Measurements from ENCODE around the gene VEGFB. TPM values are rescaled to one million over a fixed set of nuclear protein-coding genes. Genes with fewer than 3 reads are reported as not detected.

VEGFB gene
- total and polyA plus RNA-seq, 2 donors (not counting 1 experiment from before 2014, with no cell fraction given), result 25.3 to 27.9 TPM

- DNase-seq (ENCODE audit: low read depth in 2 of 2), result no peak
- no peak overlapping the region for H3K9ac ChIP-seq (ENCODE audit: insufficient read depth, low read length)
- H3K27ac ChIP-seq (ENCODE audit: insufficient read depth, low read length), result no peak overlapping the region
- no peak overlapping the region for H2AFZ ChIP-seq (ENCODE audit: low read length)
- H3K9me3 ChIP-seq (ENCODE audit: control insufficient read depth, insufficient read depth, low read depth, low read length), result no peaks in the 10 kb centered on the region
- no peaks in the 10 kb centered on the region for H3K27me3 ChIP-seq (ENCODE audit: control insufficient read depth, insufficient read depth, low read length)
- no peaks in the 10 kb centered on the region for H4K20me1 ChIP-seq (ENCODE audit: control insufficient read depth, extremely low read depth, insufficient read depth, low read length)
- no peaks in the 10 kb centered on the region for H3K79me2 ChIP-seq (ENCODE audit: control insufficient read depth, insufficient read depth, low read length)
- H3K4me3 ChIP-seq (replicated peaks in 1 of 4; ENCODE audit: control extremely low read depth in 1 of 4, insufficient read depth in 1 of 4, low read depth in 3 of 4, low read length in 4 of 4), result no peak overlapping the region
- TF ChIP-seq CTCF (conservative IDR thresholded peaks at IDR 0.05 in 1 of 2, IDR thresholded peaks at IDR 0.05 in 1 of 2; ENCODE audit: low read depth in 1 of 2, low read length in 2 of 2), result no peak
- no peak for TF ChIP-seq EZH2 (IDR thresholded peaks at IDR 0.05; ENCODE audit: low read length, missing control alignments)
- no peak overlapping the region for H3K4me2 ChIP-seq (ENCODE audit: extremely low read depth, insufficient read depth, low read length)
- H3K36me3 ChIP-seq (ENCODE audit: control insufficient read depth, insufficient read depth, low read length), result peaks cover 14% of the 10 kb centered on the region
- peaks cover 4% of the 10 kb centered on the region for H3K4me1 ChIP-seq (ENCODE audit: control insufficient read depth, extremely low read depth, insufficient read depth, low read length)
These were observed 14.6 kb upstream of the VEGFB start for GRCh38 chr11:64219755-64220154.

- H3K4me2 ChIP-seq (ENCODE audit: extremely low read depth, insufficient read depth, low read length), result no peak overlapping the region
These were observed 14.1 kb upstream of the VEGFB start for GRCh38 chr11:64220271-64220670.

GRCh38 chr11:64220798-64221197, 13.6 kb upstream of the VEGFB start:
- H4K20me1 ChIP-seq (ENCODE audit: control insufficient read depth, extremely low read depth, insufficient read depth, low read length), result no peaks in the 10 kb centered on the region
- H3K9ac ChIP-seq (ENCODE audit: insufficient read depth, low read length), result no peak overlapping the region
- no peak overlapping the region for H3K27ac ChIP-seq (ENCODE audit: insufficient read depth, low read length)
- H3K36me3 ChIP-seq (ENCODE audit: control insufficient read depth, insufficient read depth, low read length), result peaks cover 14% of the 10 kb centered on the region
- H3K27me3 ChIP-seq (ENCODE audit: control insufficient read depth, insufficient read depth, low read length), result no peaks in the 10 kb centered on the region
- H3K4me2 ChIP-seq (ENCODE audit: extremely low read depth, insufficient read depth, low read length), result no peak overlapping the region
- no peaks in the 10 kb centered on the region for H3K79me2 ChIP-seq (ENCODE audit: control insufficient read depth, insufficient read depth, low read length)
- H3K9me3 ChIP-seq (ENCODE audit: control insufficient read depth, insufficient read depth, low read depth, low read length), result no peaks in the 10 kb centered on the region
- DNase-seq (ENCODE audit: low read depth in 2 of 2), result no peak
- TF ChIP-seq CTCF (conservative IDR thresholded peaks at IDR 0.05 in 1 of 2, IDR thresholded peaks at IDR 0.05 in 1 of 2; ENCODE audit: low read depth in 1 of 2, low read length in 2 of 2) (no peak), EZH2 (IDR thresholded peaks at IDR 0.05; ENCODE audit: low read length, missing control alignments) (no peak)
- H2AFZ ChIP-seq (ENCODE audit: low read length), result no peak overlapping the region
- H3K4me3 ChIP-seq (replicated peaks in 1 of 4; ENCODE audit: control extremely low read depth in 1 of 4, insufficient read depth in 1 of 4, low read depth in 3 of 4, low read length in 4 of 4), result no peak overlapping the region
- H3K4me1 ChIP-seq (ENCODE audit: control insufficient read depth, extremely low read depth, insufficient read depth, low read length), result peaks cover 3% of the 10 kb centered on the region

More at GRCh38 chr11:64220271-64220670, 14.1 kb upstream of the VEGFB start:
- Histone ChIP-seq H4K20me1 (ENCODE audit: control insufficient read depth, extremely low read depth, insufficient read depth, low read length) (no peaks in the 10 kb centered on the region), H3K27me3 (ENCODE audit: control insufficient read depth, insufficient read depth, low read length) (no peaks in the 10 kb centered on the region), H3K79me2 (ENCODE audit: control insufficient read depth, insufficient read depth, low read length) (no peaks in the 10 kb centered on the region), H3K9me3 (ENCODE audit: control insufficient read depth, insufficient read depth, low read depth, low read length) (no peaks in the 10 kb centered on the region), H3K36me3 (ENCODE audit: control insufficient read depth, insufficient read depth, low read length) (peaks cover 14% of the 10 kb centered on the region), H3K9ac (ENCODE audit: insufficient read depth, low read length) (no peak overlapping the region), H2AFZ (ENCODE audit: low read length) (no peak overlapping the region), H3K4me3 (replicated peaks in 1 of 4; ENCODE audit: control extremely low read depth in 1 of 4, insufficient read depth in 1 of 4, low read depth in 3 of 4, low read length in 4 of 4) (no peak overlapping the region), H3K4me1 (ENCODE audit: control insufficient read depth, extremely low read depth, insufficient read depth, low read length) (peaks cover 2% of the 10 kb centered on the region), H3K27ac (ENCODE audit: insufficient read depth, low read length) (no peak overlapping the region)
- no peak for DNase-seq (ENCODE audit: low read depth in 2 of 2)
- TF ChIP-seq CTCF (conservative IDR thresholded peaks at IDR 0.05 in 1 of 2, IDR thresholded peaks at IDR 0.05 in 1 of 2; ENCODE audit: low read depth in 1 of 2, low read length in 2 of 2) (no peak), EZH2 (IDR thresholded peaks at IDR 0.05; ENCODE audit: low read length, missing control alignments) (no peak)

Measured in fibroblast of lung (primary cell).